Psoas muscle (tissue), 8 donors: ENCODE results near the gene PARM1. TPM values are rescaled to one million over a fixed set of nuclear protein-coding genes. Genes with fewer than 3 reads are reported as not detected.

Experiments used
- ATAC-seq, 4 donors: fragments of 200-7000 bp; cut with Tn5 transposase; one replicate each; pipeline ENCODE4 v1.9.1; 2020; ENCODE audit warnings: moderate library complexity in 3 of 4, mild to moderate bottlenecking in 2 of 4
- DNase-seq, 2 donors: peaks; one replicate each; pipeline ENCODE4 v3.0.0-alpha.2; 2020
- H3K27ac ChIP-seq: fragments of 200-600 bp; one replicate; pipeline ENCODE4 v1.8.0; 2022
- H3K27me3 ChIP-seq, 3 donors: fragments of 200-600 bp in 1 of 3; one replicate each; pipeline versions ENCODE4 v1.6.1 to v1.8.0; 2013 to 2022; ENCODE audit warnings: low read length in 2 of 3, mild to moderate bottlenecking in 2 of 3, moderate library complexity in 1 of 3; ENCODE audit not compliant: insufficient read depth in 3 of 3
- H3K36me3 ChIP-seq, 2 donors: fragments of 200-600 bp in 1 of 2; one replicate each; pipeline versions ENCODE4 v1.6.1 to v1.8.0; 2013 to 2022; ENCODE audit warnings: low read depth in 1 of 2, mild to moderate bottlenecking in 1 of 2, moderate library complexity in 1 of 2; ENCODE audit not compliant: insufficient read depth in 1 of 2
- H3K4me1 ChIP-seq: fragments of 200-600 bp; one replicate; pipeline ENCODE4 v1.8.0; 2022
- H3K4me3 ChIP-seq: fragments of 200-600 bp; one replicate; pipeline ENCODE4 v1.8.0; 2022; ENCODE audit warnings: mild to moderate bottlenecking
- H3K9me3 ChIP-seq: fragments of 200-600 bp; one replicate; pipeline ENCODE4 v1.8.0; 2022
- WGBS, 3 donors: extraction: QIAGEN DNeasy Blood & Tissue Kit; methylation state at CpG; one replicate each; pipeline versions ENCODE4 v1.1.6 to v1.1.7; 2013; 5-methylcytosine and 5-hydroxymethylcytosine counted together
- intact Hi-C, 2 donors: fragments of 100-400 bp; cut with DNase I; formaldehyde crosslinking; loops; one replicate each; pipeline versions ENCODE4 v1.11.0 to v1.14.2; 2022
- polyA plus RNA-seq, 3 donors: library from polyadenylated mRNA; stranded (reverse); fragments of 200-250 nt; gene quantifications; one replicate each; pipeline ENCODE4 v1.2.3, GENCODE V29; 2013
- total RNA-seq, 4 donors: library from RNA; stranded (reverse); fragmentation: NEBNext Ultra II Directional in 2 of 4; extraction: Animal tissue kit (Norgen Biotek cat#: 25700) in 2 of 4; gene quantifications; one replicate each; pipeline versions ENCODE4 v1.2.1 to v1.2.4, GENCODE V29; 2021 to 2023
- TF ChIP-seq, protein P1 (sequence below): fragments of 200-600 bp; IDR thresholded peaks from one replicate; pipeline ENCODE4 v1.8.0; 2022; ENCODE audit warnings: antibody characterized with exemption
- donor health status: healthy with polysubstance abuse.
- donor health status: DM: no; HTN: no; CAD: no; lungs with moderate emphysema.
- donor health status: Bipolar disorder and iron deficiency.
- donor health status: healthy.
- donor health status: DM: yes; HTN: yes; CAD: no.
- donor health status: DM: no; HTN: no; CAD: no.
- donor health status: DM: no; HTN: no; CAD: no.
- donor health status: DM: yes; HTN: yes; CAD: no.

The PARM1 gene
- total and polyA plus RNA-seq, 7 donors, result 1.3 to 14.5 (median 5.2) TPM

GRCh38 chr4:75030028-75030427, 97.1 kb downstream of the PARM1 start:
- intact Hi-C loops, result no loop called here
- Histone ChIP-seq H3K9me3 (no peaks in the 10 kb centered on the region), H3K36me3 (no peaks in the 10 kb centered on the region), H3K4me1 (no peaks in the 10 kb centered on the region), H3K27ac (no peak overlapping the region), H3K4me3 (no peak overlapping the region), H3K27me3 (no peaks in the 10 kb centered on the region)
- TF ChIP-seq, protein P1, sequence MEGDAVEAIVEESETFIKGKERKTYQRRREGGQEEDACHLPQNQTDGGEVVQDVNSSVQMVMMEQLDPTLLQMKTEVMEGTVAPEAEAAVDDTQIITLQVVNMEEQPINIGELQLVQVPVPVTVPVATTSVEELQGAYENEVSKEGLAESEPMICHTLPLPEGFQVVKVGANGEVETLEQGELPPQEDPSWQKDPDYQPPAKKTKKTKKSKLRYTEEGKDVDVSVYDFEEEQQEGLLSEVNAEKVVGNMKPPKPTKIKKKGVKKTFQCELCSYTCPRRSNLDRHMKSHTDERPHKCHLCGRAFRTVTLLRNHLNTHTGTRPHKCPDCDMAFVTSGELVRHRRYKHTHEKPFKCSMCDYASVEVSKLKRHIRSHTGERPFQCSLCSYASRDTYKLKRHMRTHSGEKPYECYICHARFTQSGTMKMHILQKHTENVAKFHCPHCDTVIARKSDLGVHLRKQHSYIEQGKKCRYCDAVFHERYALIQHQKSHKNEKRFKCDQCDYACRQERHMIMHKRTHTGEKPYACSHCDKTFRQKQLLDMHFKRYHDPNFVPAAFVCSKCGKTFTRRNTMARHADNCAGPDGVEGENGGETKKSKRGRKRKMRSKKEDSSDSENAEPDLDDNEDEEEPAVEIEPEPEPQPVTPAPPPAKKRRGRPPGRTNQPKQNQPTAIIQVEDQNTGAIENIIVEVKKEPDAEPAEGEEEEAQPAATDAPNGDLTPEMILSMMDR, result no peak
- ATAC-seq (no peak), DNase-seq (no peak)
- WGBS, 3 donors, result 75 to 93% (median 79%) methylated on average over 1 of the region's 1 CpG

- no peaks in the 10 kb centered on the region for H3K9me3 ChIP-seq
- no peaks in the 10 kb centered on the region for H3K4me1 ChIP-seq
- ATAC-seq, result no peak
Measured at GRCh38 chr4:75030649-75031235, 97.8 kb downstream of the PARM1 start.

GRCh38 chr4:75031775-75032174, 98.9 kb downstream of the PARM1 start:
- ATAC-seq (no peak), DNase-seq (no peak)
- Histone ChIP-seq H3K27me3 (no peaks in the 10 kb centered on the region), H3K27ac (no peak overlapping the region), H3K4me3 (no peak overlapping the region), H3K9me3 (no peaks in the 10 kb centered on the region), H3K36me3 (no peaks in the 10 kb centered on the region), H3K4me1 (no peaks in the 10 kb centered on the region)
- intact Hi-C loops, result no loop called here
- 80 to 87% (median 81%) methylated on average over 1 of the region's 1 CpG for WGBS, 3 donors
- TF ChIP-seq, protein P1, result no peak

More at GRCh38 chr4:75030649-75031235, 97.8 kb downstream of the PARM1 start:
- DNase-seq, result no peak
- H3K4me3 ChIP-seq, result no peak overlapping the region
- H3K27me3 ChIP-seq, result no peaks in the 10 kb centered on the region
- TF ChIP-seq, protein P1, result no peak
- WGBS, 3 donors, result 78 to 84% (median 83%) methylated on average over 3 of the region's 3 CpGs
- H3K36me3 ChIP-seq, result no peaks in the 10 kb centered on the region
- H3K27ac ChIP-seq, result no peak overlapping the region
- intact Hi-C loops, result no loop called here

GRCh38 chr4:75034523-75034922, 101.6 kb downstream of the PARM1 start:
- TF ChIP-seq, protein P1, result no peak
- H3K27ac ChIP-seq, result no peak overlapping the region
- H3K9me3 ChIP-seq, result no peaks in the 10 kb centered on the region
- DNase-seq, result no peak
- no peaks in the 10 kb centered on the region for H3K4me1 ChIP-seq
- intact Hi-C loops, result no loop called here
- no peaks in the 10 kb centered on the region for H3K36me3 ChIP-seq
- WGBS, 3 donors, result 32 to 49% (median 35%) methylated on average over 3 of the region's 3 CpGs
- H3K27me3 ChIP-seq, result no peaks in the 10 kb centered on the region
- no peak overlapping the region for H3K4me3 ChIP-seq
- ATAC-seq, result no peak

DNA sequence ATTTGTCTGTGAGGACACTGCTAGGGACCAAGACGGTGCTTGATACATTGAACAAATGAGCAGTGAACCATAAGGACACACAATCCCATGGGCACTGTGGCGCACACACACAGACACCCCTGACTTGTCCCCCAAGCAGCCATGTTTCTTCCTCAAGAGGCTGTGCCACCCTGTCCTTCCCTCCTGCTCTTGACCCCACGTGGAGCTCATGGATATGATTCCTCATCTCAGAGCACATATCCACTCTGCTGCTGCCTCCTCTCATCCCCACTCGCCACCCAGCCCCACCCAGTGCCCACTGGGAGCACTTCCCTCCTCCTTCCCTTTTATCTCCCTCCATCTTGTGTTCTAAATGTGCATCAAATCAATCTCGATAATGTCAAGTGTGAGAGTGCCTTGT, 102.4 kb downstream of the PARM1 start:
- no peaks in the 10 kb centered on the region for H3K9me3 ChIP-seq
- no peak overlapping the region for H3K4me3 ChIP-seq
- 88 to 94% (median 92%) methylated on average over 5 of the region's 5 CpGs for WGBS, 3 donors
- no peaks in the 10 kb centered on the region for H3K27me3 ChIP-seq
- H3K27ac ChIP-seq, result no peak overlapping the region
- TF ChIP-seq, protein P1, result no peak
- DNase-seq (no peak), ATAC-seq (no peak)
- no peaks in the 10 kb centered on the region for H3K4me1 ChIP-seq
- intact Hi-C loops, result no loop called here
- H3K36me3 ChIP-seq, result no peaks in the 10 kb centered on the region
